UCSD-AML1 (cell line): ENCODE results near the gene UNC119B.

Source experiments
- DNase-seq: peaks from one replicate; lab custom pipeline; 2025; ENCODE audit not compliant: unreplicated experiment; lab: John Stamatoyannopoulos, UW

Gene UNC119B

GRCh38 chr12:120687578-120688289 lies 22.5 kb upstream of the UNC119B start:
- DNase-seq = no peak

GRCh38 chr12:120688527-120689071 lies 21.7 kb upstream of the UNC119B start:
- peak; percentile 29 for DNase-seq

GRCh38 chr12:120689397-120690082 lies 20.7 kb upstream of the UNC119B start:
- no peak for DNase-seq

GRCh38 chr12:120690083-120690450 lies 20.2 kb upstream of the UNC119B start:
- DNase-seq = no peak

- no peak for DNase-seq
Observed at GRCh38 chr12:120690978-120691377, 19.3 kb upstream of the UNC119B start.

- no peak for DNase-seq
Observed at GRCh38 chr12:120692524-120693033, 17.7 kb upstream of the UNC119B start.

- no peak for DNase-seq
Observed at GRCh38 chr12:120693848-120694247, 16.4 kb upstream of the UNC119B start.

GRCh38 chr12:120696626-120697025 lies 13.6 kb upstream of the UNC119B start:
- DNase-seq = no peak

- DNase-seq = no peak
Observed at GRCh38 chr12:120697344-120697743, 12.9 kb upstream of the UNC119B start.

GRCh38 chr12:120698665-120699064 lies 11.6 kb upstream of the UNC119B start:
- no peak for DNase-seq

- DNase-seq = no peak
Observed at GRCh38 chr12:120699553-120699952, 10.7 kb upstream of the UNC119B start.

GRCh38 chr12:120700886-120701285 lies 9.4 kb upstream of the UNC119B start:
- DNase-seq = no peak

GRCh38 chr12:120702637-120703036 lies 7.6 kb upstream of the UNC119B start:
- no peak for DNase-seq

GRCh38 chr12:120703311-120703942 lies 6.8 kb upstream of the UNC119B start:
- DNase-seq = no peak

- no peak for DNase-seq
Observed at GRCh38 chr12:120705618-120706017, 4.6 kb upstream of the UNC119B start.

- DNase-seq = no peak
Observed at GRCh38 chr12:120706029-120706428, 4.2 kb upstream of the UNC119B start.

GRCh38 chr12:120708651-120709050 lies 1.6 kb upstream of the UNC119B start:
- no peak for DNase-seq

- peak; percentile 30 for DNase-seq
Observed at GRCh38 chr12:120710805-120711296, 593 bp downstream of the UNC119B start.

- DNase-seq = no peak
Observed at GRCh38 chr12:120711411-120711810, 1.2 kb downstream of the UNC119B start.

GRCh38 chr12:120712610-120713009 lies 2.4 kb downstream of the UNC119B start:
- no peak for DNase-seq

GRCh38 chr12:120713861-120714482 lies 3.7 kb downstream of the UNC119B start:
- peak; percentile 39 for DNase-seq
